Astrocyte (in vitro differentiated cells and primary cell): ENCODE measurements around the gene THPO. TPM values are rescaled to one million over a fixed set of nuclear protein-coding genes. Genes with fewer than 3 reads are reported as not detected.

Experiments used
- DNase-seq: peaks from one replicate; pipeline ENCODE4 v3.0.0-alpha.2; 2010; ENCODE audit warnings: low read depth
- FAIRE-seq: peaks from 2 replicates; lab custom pipeline; 2011; peaks lifted over from hg19 to GRCh38; lab: Jason Lieb, UNC
- H2AFZ ChIP-seq: 2 replicates; pipeline ENCODE4 v1.6.0; 2012; ENCODE audit warnings: low read depth, low read length, inconsistent platforms
- H3K27ac ChIP-seq: 2 replicates; pipeline ENCODE4 v1.5.1; 2011; ENCODE audit warnings: low read depth, low read length, inconsistent platforms
- H3K27me3 ChIP-seq: 2 replicates; pipeline ENCODE4 v1.6.0; 2011; ENCODE audit warnings: low read length, inconsistent platforms; ENCODE audit not compliant: insufficient read depth
- H3K36me3 ChIP-seq: 2 replicates; pipeline ENCODE4 v1.5.1; 2011; ENCODE audit warnings: low read length, inconsistent platforms; ENCODE audit not compliant: insufficient read depth
- H3K4me1 ChIP-seq: 2 replicates; pipeline ENCODE4 v1.5.1; 2011; ENCODE audit warnings: low read length, inconsistent platforms; ENCODE audit not compliant: insufficient read depth
- H3K4me2 ChIP-seq: 2 replicates; pipeline ENCODE4 v1.6.0; 2012; ENCODE audit warnings: low read length, inconsistent platforms
- H3K4me3 ChIP-seq: 2 replicates; pipeline ENCODE4 v1.5.1; 2011; ENCODE audit warnings: low read depth, mild to moderate bottlenecking, low read length, inconsistent platforms; ENCODE audit not compliant: insufficient read depth
- H3K79me2 ChIP-seq: 2 replicates; pipeline ENCODE4 v1.6.0; 2012; ENCODE audit warnings: mild to moderate bottlenecking, low read length, inconsistent platforms; ENCODE audit not compliant: insufficient read depth
- H3K9ac ChIP-seq: 2 replicates; pipeline ENCODE4 v1.6.0; 2012; ENCODE audit warnings: mild to moderate bottlenecking, low read length, inconsistent platforms
- H3K9me3 ChIP-seq: 2 replicates; pipeline ENCODE4 v1.5.1; 2012; ENCODE audit warnings: low read depth, mild to moderate bottlenecking, low read length, inconsistent platforms; ENCODE audit not compliant: insufficient read depth
- H4K20me1 ChIP-seq: 2 replicates; pipeline ENCODE4 v1.6.0; 2012; ENCODE audit warnings: low read length, inconsistent platforms; ENCODE audit not compliant: insufficient read depth
- H3K27ac Mint-ChIP-seq: one replicate; pipeline ENCODE4 v1.8.0; 2021; ENCODE audit warnings: mild to moderate bottlenecking, mixed read lengths; ENCODE audit not compliant: unreplicated experiment
- H3K27me3 Mint-ChIP-seq: one replicate; pipeline ENCODE4 v1.8.0; 2021; ENCODE audit warnings: low read depth, mixed read lengths; ENCODE audit not compliant: unreplicated experiment
- H3K36me3 Mint-ChIP-seq: one replicate; pipeline ENCODE4 v1.8.0; 2021; ENCODE audit warnings: low read depth, mixed read lengths; ENCODE audit not compliant: unreplicated experiment
- H3K4me1 Mint-ChIP-seq: one replicate; pipeline ENCODE4 v1.8.0; 2021; ENCODE audit warnings: low read depth, mixed read lengths; ENCODE audit not compliant: unreplicated experiment
- H3K4me3 Mint-ChIP-seq: one replicate; pipeline ENCODE4 v1.8.0; 2021; ENCODE audit warnings: mild to moderate bottlenecking, moderate library complexity, mixed read lengths; ENCODE audit not compliant: unreplicated experiment
- H3K9me3 Mint-ChIP-seq: one replicate; pipeline ENCODE4 v1.8.0; 2021; ENCODE audit warnings: mild to moderate bottlenecking, mixed read lengths; ENCODE audit not compliant: unreplicated experiment
- CTCF ChIP-seq: IDR thresholded peaks from 2 replicates; pipeline ENCODE4 v1.5.1; 2011; ENCODE audit warnings: low read depth, mild to moderate bottlenecking, inconsistent platforms, low read length, moderate library complexity; ENCODE audit not compliant: insufficient read depth
- EZH2 ChIP-seq: IDR thresholded peaks from 2 replicates; pipeline ENCODE4 v1.6.1; 2012; ENCODE audit warnings: mild to moderate bottlenecking, low read length, inconsistent platforms; ENCODE audit not compliant: insufficient read depth
- total RNA-seq: library from RNA; stranded (reverse); gene quantifications from 2 replicates; pipeline ENCODE4 v1.2.1, GENCODE V29; 2021

Gene THPO
- total RNA-seq, 1 donor from 2014 or later = 0.25 TPM

- H3K79me2 ChIP-seq = no peaks in the 10 kb centered on the region
- H4K20me1 ChIP-seq = no peaks in the 10 kb centered on the region
- no peak overlapping the region for H3K4me3 ChIP-seq
- no peak overlapping the region for H2AFZ ChIP-seq
- Mint-ChIP-seq H3K27me3 (peaks cover 52% of the 10 kb centered on the region), H3K4me3 (no peak overlapping the region), H3K27ac (no peak overlapping the region), H3K4me1 (no peaks in the 10 kb centered on the region), H3K9me3 (no peaks in the 10 kb centered on the region), H3K36me3 (peaks cover 5% of the 10 kb centered on the region)
- no peak overlapping the region for H3K27ac ChIP-seq
- peaks cover 15% of the 10 kb centered on the region for H3K27me3 ChIP-seq
- H3K9me3 ChIP-seq = no peaks in the 10 kb centered on the region
- no peak overlapping the region for H3K4me2 ChIP-seq
- H3K4me1 ChIP-seq = no peaks in the 10 kb centered on the region
- H3K36me3 ChIP-seq = no peaks in the 10 kb centered on the region
- no peak for TF ChIP-seq EZH2
- TF ChIP-seq CTCF = no peak
- FAIRE-seq (no peak), DNase-seq (no peak)
- no peak overlapping the region for H3K9ac ChIP-seq
Observed at GRCh38 chr3:184388164-184388935, 10.3 kb upstream of the THPO start.

GRCh38 chr3:184387174-184387714, 9.2 kb upstream of the THPO start:
- TF ChIP-seq EZH2 = no peak
- Histone ChIP-seq H3K27ac (no peak overlapping the region), H3K9ac (no peak overlapping the region), H3K79me2 (no peaks in the 10 kb centered on the region), H3K9me3 (no peaks in the 10 kb centered on the region), H2AFZ (no peak overlapping the region), H3K4me3 (no peak overlapping the region), H3K36me3 (no peaks in the 10 kb centered on the region), H4K20me1 (no peaks in the 10 kb centered on the region), H3K27me3 (peaks cover 16% of the 10 kb centered on the region), H3K4me2 (no peak overlapping the region), H3K4me1 (no peaks in the 10 kb centered on the region)
- FAIRE-seq (no peak), DNase-seq (no peak)
- H3K27me3 Mint-ChIP-seq = peaks cover 60% of the 10 kb centered on the region
- H3K4me1 Mint-ChIP-seq = no peaks in the 10 kb centered on the region
- no peak overlapping the region for H3K27ac Mint-ChIP-seq
- peaks cover 5% of the 10 kb centered on the region for H3K36me3 Mint-ChIP-seq
- no peaks in the 10 kb centered on the region for H3K9me3 Mint-ChIP-seq
- H3K4me3 Mint-ChIP-seq = no peak overlapping the region

- H3K4me3 Mint-ChIP-seq = no peak overlapping the region
- Histone ChIP-seq H3K4me2 (no peak overlapping the region), H3K4me3 (no peak overlapping the region), H4K20me1 (no peaks in the 10 kb centered on the region), H3K9me3 (no peaks in the 10 kb centered on the region), H3K4me1 (no peaks in the 10 kb centered on the region), H3K9ac (no peak overlapping the region), H2AFZ (no peak overlapping the region), H3K36me3 (no peaks in the 10 kb centered on the region), H3K27ac (no peak overlapping the region), H3K79me2 (no peaks in the 10 kb centered on the region), H3K27me3 (peaks cover 27% of the 10 kb centered on the region)
- no peak for FAIRE-seq
- no peak for TF ChIP-seq CTCF
- no peak for TF ChIP-seq EZH2
- H3K27ac Mint-ChIP-seq = no peak overlapping the region
- H3K36me3 Mint-ChIP-seq = peaks cover 5% of the 10 kb centered on the region
- no peaks in the 10 kb centered on the region for H3K4me1 Mint-ChIP-seq
- no peak for DNase-seq
- peaks cover 61% of the 10 kb centered on the region for H3K27me3 Mint-ChIP-seq
- no peaks in the 10 kb centered on the region for H3K9me3 Mint-ChIP-seq
Observed at GRCh38 chr3:184386047-184386806, 8.2 kb upstream of the THPO start.
